ENCODE results near the gene SRRM4. TPM values are rescaled to one million over a fixed set of nuclear protein-coding genes. Genes with fewer than 3 reads are reported as not detected.

SRRM4 gene
- total and polyA plus RNA-seq, 2 donors (not counting 1 experiment from before 2014, with no cell fraction given): not detected

DNA sequence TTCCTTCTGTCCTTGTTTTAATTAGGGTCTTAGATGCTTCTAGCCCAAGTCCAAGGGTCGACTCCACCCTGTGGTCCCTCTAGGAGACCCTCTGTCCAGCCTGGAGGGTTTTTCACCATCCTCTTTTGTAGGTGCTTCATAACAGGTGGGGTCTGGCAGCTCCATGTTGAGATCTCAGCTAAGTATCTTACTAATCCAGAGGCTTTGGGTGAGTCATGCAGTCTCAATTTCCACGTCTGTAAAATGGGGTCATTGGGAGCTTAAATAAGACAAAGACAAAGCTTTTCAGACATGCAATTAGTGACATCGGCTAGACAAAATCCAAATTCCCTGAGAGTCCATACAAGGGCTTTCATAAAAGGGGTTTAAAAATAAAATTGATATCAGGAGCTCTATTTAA, 200.6 kb downstream of the SRRM4 start:
- Histone ChIP-seq H3K27ac (ENCODE audit: insufficient read depth, low read length) (no peak overlapping the region), H3K9me3 (ENCODE audit: control insufficient read depth, insufficient read depth, low read depth, low read length) (no peaks in the 10 kb centered on the region), H3K27me3 (ENCODE audit: control insufficient read depth, insufficient read depth, low read length) (no peaks in the 10 kb centered on the region), H2AFZ (ENCODE audit: low read length) (no peak overlapping the region), H3K79me2 (ENCODE audit: control insufficient read depth, insufficient read depth, low read length) (peaks cover 9% of the 10 kb centered on the region), H3K36me3 (ENCODE audit: control insufficient read depth, insufficient read depth, low read length) (no peaks in the 10 kb centered on the region), H4K20me1 (ENCODE audit: control insufficient read depth, extremely low read depth, insufficient read depth, low read length) (no peaks in the 10 kb centered on the region), H3K4me3 (replicated peaks in 1 of 4; ENCODE audit: control extremely low read depth in 1 of 4, insufficient read depth in 1 of 4, low read depth in 3 of 4, low read length in 4 of 4) (peak overlapping the region in 1 of 4 experiments; percentile 82), H3K9ac (ENCODE audit: insufficient read depth, low read length) (no peak overlapping the region), H3K4me2 (ENCODE audit: extremely low read depth, insufficient read depth, low read length) (no peak overlapping the region), H3K4me1 (ENCODE audit: control insufficient read depth, extremely low read depth, insufficient read depth, low read length) (peaks cover 10% of the 10 kb centered on the region)
- peak in 1 of 2 donors; percentile 35 for DNase-seq (ENCODE audit: low read depth in 2 of 2)
- TF ChIP-seq, protein P1, sequence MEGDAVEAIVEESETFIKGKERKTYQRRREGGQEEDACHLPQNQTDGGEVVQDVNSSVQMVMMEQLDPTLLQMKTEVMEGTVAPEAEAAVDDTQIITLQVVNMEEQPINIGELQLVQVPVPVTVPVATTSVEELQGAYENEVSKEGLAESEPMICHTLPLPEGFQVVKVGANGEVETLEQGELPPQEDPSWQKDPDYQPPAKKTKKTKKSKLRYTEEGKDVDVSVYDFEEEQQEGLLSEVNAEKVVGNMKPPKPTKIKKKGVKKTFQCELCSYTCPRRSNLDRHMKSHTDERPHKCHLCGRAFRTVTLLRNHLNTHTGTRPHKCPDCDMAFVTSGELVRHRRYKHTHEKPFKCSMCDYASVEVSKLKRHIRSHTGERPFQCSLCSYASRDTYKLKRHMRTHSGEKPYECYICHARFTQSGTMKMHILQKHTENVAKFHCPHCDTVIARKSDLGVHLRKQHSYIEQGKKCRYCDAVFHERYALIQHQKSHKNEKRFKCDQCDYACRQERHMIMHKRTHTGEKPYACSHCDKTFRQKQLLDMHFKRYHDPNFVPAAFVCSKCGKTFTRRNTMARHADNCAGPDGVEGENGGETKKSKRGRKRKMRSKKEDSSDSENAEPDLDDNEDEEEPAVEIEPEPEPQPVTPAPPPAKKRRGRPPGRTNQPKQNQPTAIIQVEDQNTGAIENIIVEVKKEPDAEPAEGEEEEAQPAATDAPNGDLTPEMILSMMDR (conservative IDR thresholded peaks at IDR 0.05 in 1 of 2, IDR thresholded peaks at IDR 0.05 in 1 of 2; ENCODE audit: low read depth in 1 of 2, low read length in 2 of 2): no peak
- TF ChIP-seq EZH2 (IDR thresholded peaks at IDR 0.05; ENCODE audit: low read length, missing control alignments): no peak

DNA sequence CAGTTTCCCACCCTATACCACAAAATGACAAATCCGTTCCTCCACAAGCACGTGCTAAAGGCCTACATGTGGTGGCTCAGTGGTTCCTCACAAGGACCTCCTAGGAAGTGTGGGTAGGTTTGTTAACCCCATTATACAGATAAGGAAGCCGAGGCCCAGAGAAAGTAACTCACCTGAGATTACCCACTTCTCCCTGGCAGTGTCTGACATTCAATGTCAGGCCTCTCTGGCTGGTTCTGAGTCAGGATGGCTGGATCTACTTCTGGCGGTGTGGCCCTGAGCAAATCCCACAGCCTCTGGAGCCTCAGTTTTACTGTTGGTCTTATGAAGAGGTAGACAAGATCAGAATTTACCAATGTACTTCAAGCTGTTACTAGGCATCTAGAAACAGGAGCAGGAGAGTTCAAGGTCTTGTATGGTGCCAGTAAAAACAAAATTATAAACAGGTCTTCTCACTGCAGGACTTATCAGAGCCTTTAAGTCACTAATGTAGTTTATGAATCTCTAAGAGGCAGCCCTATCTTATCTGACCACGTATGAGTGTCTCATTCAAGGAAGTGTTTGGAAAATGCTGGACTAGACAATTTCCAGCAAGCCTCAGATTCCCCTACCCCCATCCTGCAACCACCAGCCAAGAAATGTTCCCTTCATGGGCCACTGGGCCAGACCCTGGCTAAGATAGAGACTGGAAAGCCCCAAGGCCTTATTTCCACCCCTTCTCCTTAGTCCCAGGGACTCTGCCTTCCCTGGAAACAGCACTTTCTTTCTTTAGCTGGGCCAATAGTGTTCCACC, 201.6 kb downstream of the SRRM4 start:
- Histone ChIP-seq H3K36me3 (ENCODE audit: control insufficient read depth, insufficient read depth, low read length) (no peaks in the 10 kb centered on the region), H4K20me1 (ENCODE audit: control insufficient read depth, extremely low read depth, insufficient read depth, low read length) (no peaks in the 10 kb centered on the region), H3K4me2 (ENCODE audit: extremely low read depth, insufficient read depth, low read length) (no peak overlapping the region), H3K4me1 (ENCODE audit: control insufficient read depth, extremely low read depth, insufficient read depth, low read length) (peaks cover 10% of the 10 kb centered on the region), H3K79me2 (ENCODE audit: control insufficient read depth, insufficient read depth, low read length) (peaks cover 9% of the 10 kb centered on the region), H3K27me3 (ENCODE audit: control insufficient read depth, insufficient read depth, low read length) (no peaks in the 10 kb centered on the region), H3K27ac (ENCODE audit: insufficient read depth, low read length) (no peak overlapping the region), H3K9ac (ENCODE audit: insufficient read depth, low read length) (no peak overlapping the region), H3K9me3 (ENCODE audit: control insufficient read depth, insufficient read depth, low read depth, low read length) (no peaks in the 10 kb centered on the region), H2AFZ (ENCODE audit: low read length) (no peak overlapping the region), H3K4me3 (replicated peaks in 1 of 4; ENCODE audit: control extremely low read depth in 1 of 4, insufficient read depth in 1 of 4, low read depth in 3 of 4, low read length in 4 of 4) (no peak overlapping the region)
- no peak for TF ChIP-seq EZH2 (IDR thresholded peaks at IDR 0.05; ENCODE audit: low read length, missing control alignments)
- TF ChIP-seq, protein P1 (conservative IDR thresholded peaks at IDR 0.05 in 1 of 2, IDR thresholded peaks at IDR 0.05 in 1 of 2; ENCODE audit: low read depth in 1 of 2, low read length in 2 of 2): no peak
- peak; percentile 23 to 72 for DNase-seq (ENCODE audit: low read depth in 2 of 2)

DNA sequence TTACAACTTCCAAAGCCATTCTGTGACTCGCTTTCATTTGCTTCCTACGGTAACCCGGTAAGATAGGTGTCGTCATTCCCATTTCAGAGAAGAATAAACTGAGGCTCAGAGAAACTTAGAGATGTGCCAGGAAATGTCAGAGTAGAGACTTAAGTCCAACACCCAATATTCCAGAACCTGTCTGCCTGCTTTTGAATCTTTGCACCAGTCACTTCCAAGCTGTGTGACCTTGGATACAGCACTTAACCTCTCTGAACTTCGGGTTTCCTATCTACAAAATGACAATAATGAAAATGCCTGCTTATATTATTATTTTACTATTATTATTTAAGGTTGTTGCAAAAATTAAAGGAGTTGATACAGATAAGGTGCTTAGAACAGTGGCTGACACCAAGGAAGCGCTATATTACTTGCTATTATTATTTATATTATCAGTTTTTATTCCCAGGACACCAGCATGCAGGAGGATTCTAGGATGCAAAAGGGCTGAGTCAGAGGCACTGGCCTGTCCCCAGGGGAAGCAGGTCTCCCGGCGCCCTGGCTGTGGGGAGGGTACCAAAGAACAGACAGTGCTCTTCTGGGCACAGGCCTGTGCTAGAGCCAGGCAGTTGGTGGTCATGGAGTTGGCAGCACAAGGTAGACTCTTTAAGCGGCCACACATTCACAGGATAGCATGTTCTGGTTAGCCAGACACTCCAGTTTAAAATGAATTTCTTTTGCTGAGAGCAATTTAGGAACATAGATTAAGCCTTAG, 202.8 kb downstream of the SRRM4 start:
- Histone ChIP-seq H2AFZ (ENCODE audit: low read length) (no peak overlapping the region), H3K79me2 (ENCODE audit: control insufficient read depth, insufficient read depth, low read length) (peaks cover 9% of the 10 kb centered on the region), H3K9ac (ENCODE audit: insufficient read depth, low read length) (no peak overlapping the region), H3K4me2 (ENCODE audit: extremely low read depth, insufficient read depth, low read length) (no peak overlapping the region), H3K27me3 (ENCODE audit: control insufficient read depth, insufficient read depth, low read length) (no peaks in the 10 kb centered on the region), H3K36me3 (ENCODE audit: control insufficient read depth, insufficient read depth, low read length) (peaks cover 2% of the 10 kb centered on the region), H3K4me1 (ENCODE audit: control insufficient read depth, extremely low read depth, insufficient read depth, low read length) (peaks cover 8% of the 10 kb centered on the region), H4K20me1 (ENCODE audit: control insufficient read depth, extremely low read depth, insufficient read depth, low read length) (no peaks in the 10 kb centered on the region), H3K9me3 (ENCODE audit: control insufficient read depth, insufficient read depth, low read depth, low read length) (no peaks in the 10 kb centered on the region), H3K4me3 (replicated peaks in 1 of 4; ENCODE audit: control extremely low read depth in 1 of 4, insufficient read depth in 1 of 4, low read depth in 3 of 4, low read length in 4 of 4) (no peak overlapping the region), H3K27ac (ENCODE audit: insufficient read depth, low read length) (no peak overlapping the region)
- no peak for DNase-seq (ENCODE audit: low read depth in 2 of 2)
- TF ChIP-seq EZH2 (IDR thresholded peaks at IDR 0.05; ENCODE audit: low read length, missing control alignments): no peak
- TF ChIP-seq, protein P1 (conservative IDR thresholded peaks at IDR 0.05 in 1 of 2, IDR thresholded peaks at IDR 0.05 in 1 of 2; ENCODE audit: low read depth in 1 of 2, low read length in 2 of 2): no peak
